GM08714 (cell line): ENCODE results near the gene RBM6.
"Not testable (repeated sequence)": the region's sequence is repeated elsewhere in the genome, so short reads cannot be mapped to it uniquely, and the experiment has no call there.

ENCODE experiments used
- H3K4me3 ChIP-seq: fragments of 200-500 bp; sonication (Bioruptor generic); 2 replicates; pipeline ENCODE4 v1.5.1; 2014; ENCODE audit warnings: mild to moderate bottlenecking, low read length, inconsistent platforms
- ZNF274 ChIP-seq: IDR thresholded peaks from 2 replicates; pipeline ENCODE4 v1.6.1; 2012; ENCODE audit warnings: mild to moderate bottlenecking, low read depth, low read length

Gene RBM6

GRCh38 chr3:49906073-49906743 is 33.7 kb upstream of the RBM6 start:
- H3K4me3 ChIP-seq = no peak overlapping the region
- no peak for TF ChIP-seq ZNF274

- no peak for TF ChIP-seq ZNF274
- H3K4me3 ChIP-seq = no peak overlapping the region
Observed at GRCh38 chr3:49908373-49909199, 31.4 kb upstream of the RBM6 start.

GRCh38 chr3:49910409-49911123 is 29.4 kb upstream of the RBM6 start:
- TF ChIP-seq ZNF274 = no peak
- H3K4me3 ChIP-seq = no peak overlapping the region

- H3K4me3 ChIP-seq = no peak overlapping the region
- TF ChIP-seq ZNF274 = no peak
Observed at GRCh38 chr3:49911124-49911420, 28.9 kb upstream of the RBM6 start.

GRCh38 chr3:49911611-49912010 is 28.3 kb upstream of the RBM6 start:
- no peak overlapping the region for H3K4me3 ChIP-seq
- TF ChIP-seq ZNF274 = no peak

GRCh38 chr3:49912881-49913281 is 27.1 kb upstream of the RBM6 start:
- TF ChIP-seq ZNF274 = no peak

GRCh38 chr3:49914906-49915305 is 25.0 kb upstream of the RBM6 start:
- no peak for TF ChIP-seq ZNF274
- H3K4me3 ChIP-seq = no peak overlapping the region

More at GRCh38 chr3:49912881-49913281, 27.1 kb upstream of the RBM6 start:
- no peak overlapping the region for H3K4me3 ChIP-seq

GRCh38 chr3:49916686-49917085 is 23.3 kb upstream of the RBM6 start:
- no peak for TF ChIP-seq ZNF274
- no peak overlapping the region for H3K4me3 ChIP-seq

GRCh38 chr3:49917806-49918590 is 22.0 kb upstream of the RBM6 start:
- not testable (repeated sequence) for H3K4me3 ChIP-seq

- H3K4me3 ChIP-seq = no peak overlapping the region
- no peak for TF ChIP-seq ZNF274
Observed at GRCh38 chr3:49924683-49925082, 15.3 kb upstream of the RBM6 start.

GRCh38 chr3:49925485-49925884 is 14.5 kb upstream of the RBM6 start:
- H3K4me3 ChIP-seq = no peak overlapping the region
- TF ChIP-seq ZNF274 = no peak

GRCh38 chr3:49926117-49926728 is 13.7 kb upstream of the RBM6 start:
- TF ChIP-seq ZNF274 = no peak
- H3K4me3 ChIP-seq = no peak overlapping the region

GRCh38 chr3:49927798-49928197 is 12.2 kb upstream of the RBM6 start:
- TF ChIP-seq ZNF274 = no peak
- no peak overlapping the region for H3K4me3 ChIP-seq

- H3K4me3 ChIP-seq = peak overlapping the region; percentile 54; the same call in 1 of the 2 replicates
- no peak for TF ChIP-seq ZNF274
Observed at GRCh38 chr3:49928481-49929017, 11.4 kb upstream of the RBM6 start.
